Measurements from ENCODE around the gene RASAL1. TPM values are rescaled to one million over a fixed set of nuclear protein-coding genes. Genes with fewer than 3 reads are reported as not detected.

The RASAL1 gene
- total RNA-seq, 1 experiment from 2014 or later, result 16.0 TPM

DNA sequence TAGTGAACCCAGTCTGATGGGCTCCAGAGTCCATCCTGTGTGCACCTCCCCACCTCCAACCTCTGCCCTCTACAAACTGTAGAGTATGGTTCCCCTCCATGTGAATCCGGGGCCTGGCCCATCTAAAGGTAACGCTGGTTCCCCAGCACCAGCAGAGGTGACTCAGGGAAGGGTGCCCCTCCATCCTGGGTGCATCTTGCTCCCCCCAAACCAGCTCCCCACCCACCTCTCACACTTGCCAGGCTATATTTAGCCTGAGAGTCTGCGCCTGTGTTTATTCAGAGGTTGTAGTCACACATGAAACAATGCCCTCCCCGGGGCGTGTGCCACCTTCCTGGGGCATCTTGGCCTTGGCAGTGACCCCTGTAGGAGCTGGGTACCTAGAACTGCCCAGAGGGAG is 26.2 kb downstream of the RASAL1 start:
- BruUV-seq (replicated peaks), result no TSS peak
- Histone ChIP-seq H3K9me3 (ENCODE audit: control insufficient read depth in 1 of 2, insufficient read depth in 1 of 2, low read depth in 1 of 2, low read length in 2 of 2) (no peaks in the 10 kb centered on the region), H3K4me3 (replicated peaks in 1 of 2; ENCODE audit: low read depth in 1 of 2, low read length in 2 of 2) (no peak overlapping the region), H3K79me2 (ENCODE audit: insufficient read depth, low read length) (no peaks in the 10 kb centered on the region), H3K4me1 (ENCODE audit: control insufficient read depth in 1 of 2, insufficient read depth in 2 of 2, low read length in 2 of 2) (no peaks in the 10 kb centered on the region; a peak in 1 of 4 replicates), H4K20me1 (ENCODE audit: insufficient read depth) (no peaks in the 10 kb centered on the region), H3K4me2 (ENCODE audit: low read length) (no peak overlapping the region), H3K9ac (ENCODE audit: low read length) (no peak overlapping the region), H3K36me3 (ENCODE audit: control insufficient read depth in 1 of 2, insufficient read depth in 2 of 2, low read length in 2 of 2) (no peaks in the 10 kb centered on the region), H3K27me3 (ENCODE audit: insufficient read depth, low read length) (no peaks in the 10 kb centered on the region), H2AFZ (ENCODE audit: low read depth, low read length, poor library complexity, severe bottlenecking) (no peak overlapping the region), H3K9me2 (ENCODE audit: insufficient read depth) (no peaks in the 10 kb centered on the region), H3K27ac (ENCODE audit: low read depth, low read length) (no peak overlapping the region)
- TF ChIP-seq YY1 (IDR thresholded peaks at IDR 0.05; ENCODE audit: extremely low read depth, insufficient replicate concordance, low read depth, low read length) (no peak), EZH2phosphoT487 (IDR thresholded peaks at IDR 0.05; ENCODE audit: borderline replicate concordance) (no peak), FOSL1 (IDR thresholded peaks at IDR 0.05; ENCODE audit: low read depth) (no peak), SRF (IDR thresholded peaks at IDR 0.05; ENCODE audit: low read depth) (no peak), CBX3 (IDR thresholded peaks at IDR 0.05; ENCODE audit: low read depth) (no peak), ELF1 (IDR thresholded peaks at IDR 0.05; ENCODE audit: borderline replicate concordance, low read depth) (no peak), ZFX (IDR thresholded peaks at IDR 0.05) (no peak), POLR2A (IDR thresholded peaks at IDR 0.05; ENCODE audit: borderline replicate concordance, extremely low read depth, insufficient read depth, insufficient read length) (no peak), RAD21 (IDR thresholded peaks at IDR 0.05; ENCODE audit: low read depth) (no peak), EZH2 (IDR thresholded peaks at IDR 0.05) (no peak), TCF7L2 (IDR thresholded peaks at IDR 0.05; ENCODE audit: borderline replicate concordance, extremely low read depth, insufficient read depth, insufficient read length) (no peak), EGR1 (IDR thresholded peaks at IDR 0.05; ENCODE audit: low read depth) (no peak)
- TF ChIP-seq, protein P1, sequence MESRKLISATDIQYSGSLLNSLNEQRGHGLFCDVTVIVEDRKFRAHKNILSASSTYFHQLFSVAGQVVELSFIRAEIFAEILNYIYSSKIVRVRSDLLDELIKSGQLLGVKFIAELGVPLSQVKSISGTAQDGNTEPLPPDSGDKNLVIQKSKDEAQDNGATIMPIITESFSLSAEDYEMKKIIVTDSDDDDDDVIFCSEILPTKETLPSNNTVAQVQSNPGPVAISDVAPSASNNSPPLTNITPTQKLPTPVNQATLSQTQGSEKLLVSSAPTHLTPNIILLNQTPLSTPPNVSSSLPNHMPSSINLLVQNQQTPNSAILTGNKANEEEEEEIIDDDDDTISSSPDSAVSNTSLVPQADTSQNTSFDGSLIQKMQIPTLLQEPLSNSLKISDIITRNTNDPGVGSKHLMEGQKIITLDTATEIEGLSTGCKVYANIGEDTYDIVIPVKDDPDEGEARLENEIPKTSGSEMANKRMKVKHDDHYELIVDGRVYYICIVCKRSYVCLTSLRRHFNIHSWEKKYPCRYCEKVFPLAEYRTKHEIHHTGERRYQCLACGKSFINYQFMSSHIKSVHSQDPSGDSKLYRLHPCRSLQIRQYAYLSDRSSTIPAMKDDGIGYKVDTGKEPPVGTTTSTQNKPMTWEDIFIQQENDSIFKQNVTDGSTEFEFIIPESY (IDR thresholded peaks at IDR 0.05; ENCODE audit: extremely low read depth, insufficient replicate concordance, low read length), result no peak
- TF ChIP-seq, protein P2, sequence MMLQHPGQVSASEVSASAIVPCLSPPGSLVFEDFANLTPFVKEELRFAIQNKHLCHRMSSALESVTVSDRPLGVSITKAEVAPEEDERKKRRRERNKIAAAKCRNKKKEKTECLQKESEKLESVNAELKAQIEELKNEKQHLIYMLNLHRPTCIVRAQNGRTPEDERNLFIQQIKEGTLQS (IDR thresholded peaks at IDR 0.05), result no peak
- TF ChIP-seq, protein P3, sequence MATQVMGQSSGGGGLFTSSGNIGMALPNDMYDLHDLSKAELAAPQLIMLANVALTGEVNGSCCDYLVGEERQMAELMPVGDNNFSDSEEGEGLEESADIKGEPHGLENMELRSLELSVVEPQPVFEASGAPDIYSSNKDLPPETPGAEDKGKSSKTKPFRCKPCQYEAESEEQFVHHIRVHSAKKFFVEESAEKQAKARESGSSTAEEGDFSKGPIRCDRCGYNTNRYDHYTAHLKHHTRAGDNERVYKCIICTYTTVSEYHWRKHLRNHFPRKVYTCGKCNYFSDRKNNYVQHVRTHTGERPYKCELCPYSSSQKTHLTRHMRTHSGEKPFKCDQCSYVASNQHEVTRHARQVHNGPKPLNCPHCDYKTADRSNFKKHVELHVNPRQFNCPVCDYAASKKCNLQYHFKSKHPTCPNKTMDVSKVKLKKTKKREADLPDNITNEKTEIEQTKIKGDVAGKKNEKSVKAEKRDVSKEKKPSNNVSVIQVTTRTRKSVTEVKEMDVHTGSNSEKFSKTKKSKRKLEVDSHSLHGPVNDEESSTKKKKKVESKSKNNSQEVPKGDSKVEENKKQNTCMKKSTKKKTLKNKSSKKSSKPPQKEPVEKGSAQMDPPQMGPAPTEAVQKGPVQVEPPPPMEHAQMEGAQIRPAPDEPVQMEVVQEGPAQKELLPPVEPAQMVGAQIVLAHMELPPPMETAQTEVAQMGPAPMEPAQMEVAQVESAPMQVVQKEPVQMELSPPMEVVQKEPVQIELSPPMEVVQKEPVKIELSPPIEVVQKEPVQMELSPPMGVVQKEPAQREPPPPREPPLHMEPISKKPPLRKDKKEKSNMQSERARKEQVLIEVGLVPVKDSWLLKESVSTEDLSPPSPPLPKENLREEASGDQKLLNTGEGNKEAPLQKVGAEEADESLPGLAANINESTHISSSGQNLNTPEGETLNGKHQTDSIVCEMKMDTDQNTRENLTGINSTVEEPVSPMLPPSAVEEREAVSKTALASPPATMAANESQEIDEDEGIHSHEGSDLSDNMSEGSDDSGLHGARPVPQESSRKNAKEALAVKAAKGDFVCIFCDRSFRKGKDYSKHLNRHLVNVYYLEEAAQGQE (IDR thresholded peaks at IDR 0.05; ENCODE audit: low read depth), result no peak
- TF ChIP-seq, protein P4, sequence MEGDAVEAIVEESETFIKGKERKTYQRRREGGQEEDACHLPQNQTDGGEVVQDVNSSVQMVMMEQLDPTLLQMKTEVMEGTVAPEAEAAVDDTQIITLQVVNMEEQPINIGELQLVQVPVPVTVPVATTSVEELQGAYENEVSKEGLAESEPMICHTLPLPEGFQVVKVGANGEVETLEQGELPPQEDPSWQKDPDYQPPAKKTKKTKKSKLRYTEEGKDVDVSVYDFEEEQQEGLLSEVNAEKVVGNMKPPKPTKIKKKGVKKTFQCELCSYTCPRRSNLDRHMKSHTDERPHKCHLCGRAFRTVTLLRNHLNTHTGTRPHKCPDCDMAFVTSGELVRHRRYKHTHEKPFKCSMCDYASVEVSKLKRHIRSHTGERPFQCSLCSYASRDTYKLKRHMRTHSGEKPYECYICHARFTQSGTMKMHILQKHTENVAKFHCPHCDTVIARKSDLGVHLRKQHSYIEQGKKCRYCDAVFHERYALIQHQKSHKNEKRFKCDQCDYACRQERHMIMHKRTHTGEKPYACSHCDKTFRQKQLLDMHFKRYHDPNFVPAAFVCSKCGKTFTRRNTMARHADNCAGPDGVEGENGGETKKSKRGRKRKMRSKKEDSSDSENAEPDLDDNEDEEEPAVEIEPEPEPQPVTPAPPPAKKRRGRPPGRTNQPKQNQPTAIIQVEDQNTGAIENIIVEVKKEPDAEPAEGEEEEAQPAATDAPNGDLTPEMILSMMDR (IDR thresholded peaks at IDR 0.05 in 2 of 3, conservative IDR thresholded peaks at IDR 0.05 in 1 of 3; ENCODE audit: borderline replicate concordance in 1 of 3, insufficient read depth in 1 of 3, low read depth in 2 of 3, low read length in 2 of 3), result no peak
- DNase-seq (ENCODE audit: low read depth, low spot score) (no peak), ATAC-seq (no peak)
- POLR2A ChIA-PET, result no interaction called here
- intact Hi-C loops (cut with micrococcal nuclease), result no loop called here
- RAD21 ChIA-PET (ENCODE audit: low non-redundant PET in 1 of 2, low total read pairs in 2 of 2, uncharacterized antibody in 2 of 2, unreplicated experiment in 2 of 2), result no interaction called here
- CTCF ChIA-PET, result no interaction called here
